Kidney epithelial cell (primary cell): ENCODE measurements around the gene RFTN1. TPM values are rescaled to one million over a fixed set of nuclear protein-coding genes. Genes with fewer than 3 reads are reported as not detected.

Experiments
- DNase-seq: peaks from one replicate; pipeline ENCODE4 v3.0.0-alpha.2; 2010; ENCODE audit warnings: low read depth
- H3K27me3 ChIP-seq: 2 replicates; pipeline ENCODE4 v1.6.0; 2011; ENCODE audit warnings: low read length; ENCODE audit not compliant: control insufficient read depth, insufficient read depth
- H3K36me3 ChIP-seq: 2 replicates; pipeline ENCODE4 v1.5.1; 2011; ENCODE audit warnings: low read length; ENCODE audit not compliant: control insufficient read depth, insufficient read depth
- H3K4me3 ChIP-seq: 2 replicates; pipeline ENCODE4 v1.5.1; 2011; ENCODE audit warnings: low read depth, mild to moderate bottlenecking, control low read depth, low read length
- CTCF ChIP-seq: IDR thresholded peaks from 2 replicates; pipeline ENCODE4 v1.5.1; 2011; ENCODE audit warnings: mild to moderate bottlenecking, moderate library complexity, low read length, control low read depth, inconsistent platforms; ENCODE audit not compliant: insufficient read depth, poor library complexity, severe bottlenecking
- total RNA-seq: library from RNA; depleted of rRNA; stranded (reverse); fragments of >200 nt; gene quantifications from 2 replicates; pipeline ENCODE4 v1.2.3, GENCODE V29; 2015

RFTN1 gene
- total RNA-seq, 1 donor from 2014 or later = 50.7 TPM

DNA sequence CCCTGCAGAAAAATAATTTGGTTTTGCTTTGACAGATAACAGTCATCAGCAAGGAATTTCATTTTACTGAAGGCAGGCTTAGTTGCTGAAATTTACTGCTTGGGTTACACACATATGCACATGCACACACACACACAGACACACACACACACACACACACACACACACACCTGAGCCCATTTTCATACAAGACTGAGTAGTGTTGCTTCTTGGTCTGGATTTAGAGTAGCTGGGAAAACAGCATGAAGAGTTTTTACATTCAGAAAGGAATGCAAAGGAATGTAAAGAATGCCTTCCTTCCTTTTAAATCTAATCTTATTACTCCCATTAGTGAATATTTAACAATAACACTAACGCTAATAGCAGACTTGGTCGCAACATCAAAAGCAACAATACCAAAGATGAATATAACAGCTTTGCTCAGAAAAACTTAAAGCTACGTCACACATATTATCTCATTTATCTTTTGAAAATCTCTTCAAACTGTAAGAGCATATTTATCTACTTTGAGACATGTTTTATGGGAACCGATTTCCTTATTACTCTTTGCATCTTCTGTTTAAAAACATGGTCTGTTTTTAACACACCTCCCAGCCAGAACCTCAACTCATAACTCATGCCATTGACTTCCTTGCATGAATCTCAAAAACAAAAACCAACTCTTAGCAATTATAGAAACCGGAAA is 32.5 kb downstream of the RFTN1 start:
- Histone ChIP-seq H3K4me3 (no peak overlapping the region), H3K36me3 (no peaks in the 10 kb centered on the region), H3K27me3 (no peaks in the 10 kb centered on the region)
- no peak for TF ChIP-seq CTCF
- peak; percentile 50 for DNase-seq

GRCh38 chr3:16478516-16478915 is 35.0 kb downstream of the RFTN1 start:
- peak; percentile 62 for DNase-seq
- no peak for TF ChIP-seq CTCF
- no peaks in the 10 kb centered on the region for H3K27me3 ChIP-seq

DNA sequence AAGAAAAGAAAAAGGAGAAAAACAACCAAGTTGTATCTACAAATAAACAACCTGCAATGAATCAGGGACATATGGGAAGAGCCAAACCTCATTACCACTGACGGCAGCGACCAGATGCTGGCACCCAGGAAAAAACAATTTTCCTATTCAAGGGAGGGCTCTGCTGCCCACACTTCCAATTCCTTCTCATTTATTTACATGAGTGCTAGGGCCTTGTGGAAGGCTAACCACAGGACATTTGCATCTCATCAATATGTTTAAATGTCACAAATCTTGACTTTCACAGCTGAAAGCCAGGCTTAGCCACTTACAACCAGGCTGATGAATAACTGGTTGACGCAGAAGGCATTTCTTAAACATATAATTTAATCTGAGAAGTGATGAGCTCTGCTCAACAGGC is 36.0 kb downstream of the RFTN1 start:
- Histone ChIP-seq H3K36me3 (no peaks in the 10 kb centered on the region), H3K4me3 (no peak overlapping the region), H3K27me3 (no peaks in the 10 kb centered on the region)
- no peak for TF ChIP-seq CTCF
- DNase-seq = no peak

More at GRCh38 chr3:16478516-16478915, 35.0 kb downstream of the RFTN1 start:
- no peaks in the 10 kb centered on the region for H3K36me3 ChIP-seq
- H3K4me3 ChIP-seq = no peak overlapping the region

- Histone ChIP-seq H3K4me3 (no peak overlapping the region), H3K36me3 (no peaks in the 10 kb centered on the region), H3K27me3 (no peaks in the 10 kb centered on the region)
- no peak for TF ChIP-seq CTCF
- no peak for DNase-seq
Observed at GRCh38 chr3:16477056-16477455, 36.4 kb downstream of the RFTN1 start.

- DNase-seq = peak; percentile 72
- H3K27me3 ChIP-seq = no peaks in the 10 kb centered on the region
- no peaks in the 10 kb centered on the region for H3K36me3 ChIP-seq
- TF ChIP-seq CTCF = no peak
- H3K4me3 ChIP-seq = no peak overlapping the region
Observed at GRCh38 chr3:16476636-16477035, 36.9 kb downstream of the RFTN1 start.

DNA sequence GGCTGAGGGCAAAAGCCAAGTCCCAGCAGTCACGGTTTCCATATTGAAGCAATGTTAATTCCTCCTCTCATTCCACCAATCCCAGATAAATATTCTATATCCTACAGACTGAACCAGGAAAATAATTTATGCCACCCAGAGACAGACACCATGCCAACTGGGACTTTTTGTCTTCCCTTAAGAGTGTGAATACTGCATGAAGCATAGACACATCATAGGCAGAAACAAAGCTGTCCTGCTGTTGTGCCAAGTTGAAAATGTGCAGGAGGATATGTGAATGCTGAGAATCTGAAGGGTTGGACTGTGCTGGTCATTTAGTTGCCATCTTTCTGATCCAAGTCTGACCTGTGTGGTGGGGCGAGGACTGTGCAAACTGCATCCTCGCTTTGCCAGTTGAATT is 37.7 kb downstream of the RFTN1 start:
- Histone ChIP-seq H3K27me3 (no peaks in the 10 kb centered on the region), H3K36me3 (no peaks in the 10 kb centered on the region), H3K4me3 (no peak overlapping the region)
- no peak for DNase-seq
- TF ChIP-seq CTCF = no peak
